DMS 273 treated with DMSO at 0.1 percent for 48 hours (cell line): ENCODE data around the gene CORO1C.
A peak's percentile ranks its signal among the peaks of the same experiment; 100 is the strongest.
"Not testable (repeated sequence)": the region's sequence is repeated elsewhere in the genome, so short reads cannot be mapped to it uniquely, and the experiment has no call there.

Source experiments
- DNase-seq: peaks from one replicate; lab custom pipeline; 2025; lab: John Stamatoyannopoulos, UW

Gene CORO1C

DNA sequence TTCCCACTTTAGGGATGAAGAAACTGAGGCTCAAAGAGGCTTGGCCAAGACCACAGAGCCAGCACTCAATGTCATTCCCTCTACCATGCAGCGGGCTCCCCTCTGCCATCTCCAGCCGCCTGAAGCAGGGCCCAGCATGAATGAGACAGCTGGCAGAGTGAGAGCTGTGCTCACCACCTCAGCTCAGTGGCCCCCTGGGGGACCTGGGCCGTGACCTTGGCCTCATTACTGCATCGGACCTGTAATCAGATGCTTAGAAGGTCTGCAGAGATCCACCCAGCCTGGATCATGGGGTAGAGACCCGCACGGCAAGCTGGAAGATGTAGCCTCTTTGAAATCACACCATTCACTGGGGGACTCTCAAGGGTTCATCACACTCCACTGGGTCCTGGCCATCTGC lies 22.7 kb upstream of the CORO1C start:
- DNase-seq = no peak

- no peak for DNase-seq
Observed at GRCh38 chr12:108752387-108752786, 21.1 kb upstream of the CORO1C start.

DNA sequence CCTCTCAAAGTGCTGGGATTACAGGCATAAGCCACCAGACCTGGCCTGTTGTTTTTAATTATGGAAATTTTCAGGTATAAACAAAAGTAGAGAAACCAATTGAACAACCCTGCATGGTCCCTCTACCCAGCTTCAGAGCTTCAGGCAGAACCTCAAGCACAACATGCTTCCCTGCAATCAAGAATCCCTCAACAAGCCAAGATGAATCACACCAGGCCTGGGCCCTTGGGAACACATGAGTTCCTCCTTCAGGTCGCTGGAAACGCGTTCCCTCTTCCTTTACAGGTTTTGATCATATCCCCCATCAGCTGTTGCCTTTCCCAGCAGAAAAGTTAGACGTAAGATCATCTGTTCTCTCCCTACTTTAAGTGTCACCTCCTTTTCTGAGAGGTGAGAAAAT lies 20.5 kb upstream of the CORO1C start:
- DNase-seq = no peak

DNA sequence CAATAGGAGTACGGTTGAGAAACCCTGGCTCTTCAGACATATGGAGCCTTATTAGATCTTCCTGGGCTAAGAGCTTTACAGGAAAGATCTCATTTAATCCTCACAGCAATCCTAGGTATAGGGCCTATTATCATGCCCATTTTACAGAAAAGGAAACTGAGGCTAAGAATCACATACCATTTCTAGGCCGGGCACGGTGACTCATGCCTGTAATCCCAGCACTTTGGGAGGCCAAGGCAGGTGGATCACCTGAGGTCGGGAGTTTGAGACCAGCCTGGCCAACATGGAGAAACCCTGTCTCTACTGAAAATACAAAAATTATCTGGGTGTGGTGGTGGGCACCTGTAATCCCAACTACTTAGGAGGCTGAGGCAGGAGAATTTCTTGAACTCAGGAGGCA lies 19.7 kb upstream of the CORO1C start:
- DNase-seq = not testable (repeated sequence)

- DNase-seq = no peak
Observed at GRCh38 chr12:108750526-108750925, 19.2 kb upstream of the CORO1C start.

DNA sequence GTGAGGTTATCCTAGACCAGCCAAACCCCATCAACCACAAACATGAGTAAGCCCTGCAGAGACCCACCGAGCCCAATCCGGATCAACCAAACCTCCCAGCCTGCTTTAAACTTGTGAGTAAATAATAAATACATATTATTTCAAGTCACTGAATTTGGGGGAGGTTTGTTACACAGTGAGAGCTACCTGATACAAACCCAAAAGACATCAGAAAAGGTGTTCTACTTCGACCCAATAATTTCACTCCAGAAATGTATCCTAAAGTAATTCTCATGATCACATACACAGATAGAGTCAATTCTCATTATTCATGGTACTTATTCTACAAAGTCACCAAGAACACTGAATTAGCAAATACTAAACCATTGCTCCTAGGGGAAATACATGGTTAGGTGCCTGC lies 16.2 kb upstream of the CORO1C start:
- DNase-seq = no peak

DNA sequence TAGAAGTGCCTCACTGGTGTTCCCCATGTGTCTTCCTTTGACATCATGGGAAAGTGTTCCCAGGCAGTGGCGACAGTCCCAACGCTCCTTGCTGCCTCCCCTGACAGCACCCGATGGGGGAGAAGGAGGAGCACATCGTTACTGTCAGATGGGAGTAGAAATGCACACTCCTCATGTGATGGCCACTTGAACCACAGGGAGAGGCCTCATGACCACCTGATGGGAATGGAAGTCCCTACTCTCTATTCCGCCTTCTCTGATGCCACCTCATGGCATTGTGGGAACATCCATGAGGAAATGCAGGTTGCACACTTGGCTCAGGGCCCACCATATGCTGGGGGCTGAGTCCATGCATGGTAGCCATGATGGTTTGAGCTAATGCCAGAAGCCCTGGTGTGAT lies 14.3 kb upstream of the CORO1C start:
- DNase-seq = no peak

DNA sequence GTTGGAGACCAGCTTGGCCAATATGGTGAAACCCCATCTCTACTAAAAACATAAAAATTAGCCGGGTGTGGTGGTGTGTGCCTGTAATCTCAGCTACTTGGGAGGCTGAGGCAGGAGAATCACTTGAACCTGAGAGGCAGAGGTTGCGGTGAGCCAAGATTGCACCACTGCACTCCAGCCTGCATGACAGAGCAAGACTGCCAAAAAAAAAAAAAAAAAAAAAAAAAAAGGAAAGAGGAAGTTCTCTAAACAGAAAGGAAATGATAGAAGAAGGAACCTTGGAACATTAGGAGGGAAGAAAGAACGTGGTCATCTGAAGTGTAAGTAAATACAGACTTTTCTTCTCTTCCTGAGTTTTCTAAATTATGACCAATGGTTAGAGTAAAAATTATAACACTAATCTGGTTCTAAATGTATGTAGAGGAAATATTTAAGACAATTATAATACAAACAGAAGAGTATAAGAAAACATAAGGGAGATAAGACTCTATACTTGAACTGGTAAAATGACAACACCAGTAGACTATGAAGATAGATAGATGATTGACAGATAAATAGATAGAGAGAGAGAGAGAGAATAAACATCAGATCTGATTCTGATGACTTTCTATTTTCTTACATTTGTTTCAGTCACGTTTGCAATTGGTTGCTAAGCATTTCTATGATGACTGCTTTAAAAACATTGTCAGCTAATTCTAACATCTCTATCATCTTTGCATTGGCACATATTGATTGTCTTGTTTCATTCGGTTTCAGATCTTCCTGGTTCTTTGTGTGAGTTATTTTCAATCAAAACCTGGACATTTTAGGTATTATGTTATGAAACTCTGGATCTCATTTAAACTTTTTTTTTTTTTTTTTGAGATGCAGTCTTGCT lies 12.9 kb upstream of the CORO1C start:
- no peak for DNase-seq

DNA sequence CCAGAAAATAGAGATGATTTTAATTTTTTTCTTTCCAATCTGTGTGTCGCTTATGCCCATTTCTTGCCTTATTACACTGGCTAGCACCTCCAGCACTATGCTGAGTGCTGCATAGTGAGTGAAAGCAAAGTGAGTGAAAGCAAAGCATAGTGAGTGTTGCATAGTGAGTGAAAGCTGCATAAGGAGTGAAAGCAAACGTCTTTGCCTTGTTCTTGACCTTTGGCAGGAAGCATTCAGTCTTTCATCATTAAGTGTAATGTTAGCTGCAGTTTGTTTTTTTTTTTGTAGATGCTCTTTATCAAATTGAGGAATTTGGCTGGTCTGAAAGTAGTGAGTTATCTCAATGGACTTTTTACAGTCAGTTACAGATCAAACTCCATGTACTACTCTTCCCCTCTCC lies 6.9 kb upstream of the CORO1C start:
- DNase-seq = no peak

- DNase-seq = no peak
Observed at GRCh38 chr12:108735855-108736254, 4.5 kb upstream of the CORO1C start.

DNA sequence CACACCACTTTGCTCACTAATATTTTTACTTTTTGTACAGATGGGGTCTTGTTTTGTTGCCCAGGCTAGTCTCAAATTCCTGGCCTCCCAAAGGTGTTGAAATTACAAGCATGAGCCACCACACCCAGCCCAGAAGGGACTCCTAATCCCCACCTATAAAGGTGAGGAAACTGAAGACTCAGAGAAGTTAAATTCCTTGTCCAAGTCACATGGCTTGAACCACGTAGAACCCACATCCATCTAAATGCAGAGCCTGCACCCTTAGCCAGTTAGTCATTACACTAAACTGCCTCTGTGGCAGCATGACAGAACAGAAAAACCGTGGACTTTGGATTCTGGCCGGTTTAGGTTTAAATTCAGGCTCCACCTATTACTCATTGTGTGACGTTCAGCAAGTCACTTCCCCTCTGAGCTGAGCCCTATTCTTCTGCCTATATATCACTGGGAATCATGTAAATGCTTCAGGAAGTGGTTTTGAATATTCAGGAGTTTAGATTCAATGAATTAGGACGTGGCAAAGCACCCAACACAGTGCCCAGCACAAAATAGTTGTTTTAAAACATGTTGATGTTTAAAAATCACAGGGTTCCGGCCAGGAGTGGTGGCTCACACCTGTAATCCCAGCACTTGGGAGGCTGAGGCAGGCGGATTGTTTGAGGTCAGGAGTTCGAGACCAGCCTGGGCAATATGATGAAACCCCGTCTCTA lies 3.0 kb upstream of the CORO1C start:
- DNase-seq = no peak

DNA sequence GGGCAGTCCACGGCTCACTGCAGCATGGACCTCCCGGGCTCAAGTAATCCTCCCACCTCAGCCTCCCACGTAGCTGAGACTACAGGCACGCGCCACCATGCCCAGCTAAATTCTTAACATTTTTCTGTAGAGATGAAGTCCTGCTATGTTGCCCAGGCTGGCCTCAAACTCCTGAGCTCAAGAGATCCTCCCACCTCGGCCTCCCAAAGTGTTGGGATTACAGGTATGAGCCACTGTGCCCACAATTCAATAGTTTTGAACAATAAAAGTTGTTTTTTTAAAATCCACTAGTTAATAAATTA lies 1.9 kb upstream of the CORO1C start:
- DNase-seq = not testable (repeated sequence)

DNA sequence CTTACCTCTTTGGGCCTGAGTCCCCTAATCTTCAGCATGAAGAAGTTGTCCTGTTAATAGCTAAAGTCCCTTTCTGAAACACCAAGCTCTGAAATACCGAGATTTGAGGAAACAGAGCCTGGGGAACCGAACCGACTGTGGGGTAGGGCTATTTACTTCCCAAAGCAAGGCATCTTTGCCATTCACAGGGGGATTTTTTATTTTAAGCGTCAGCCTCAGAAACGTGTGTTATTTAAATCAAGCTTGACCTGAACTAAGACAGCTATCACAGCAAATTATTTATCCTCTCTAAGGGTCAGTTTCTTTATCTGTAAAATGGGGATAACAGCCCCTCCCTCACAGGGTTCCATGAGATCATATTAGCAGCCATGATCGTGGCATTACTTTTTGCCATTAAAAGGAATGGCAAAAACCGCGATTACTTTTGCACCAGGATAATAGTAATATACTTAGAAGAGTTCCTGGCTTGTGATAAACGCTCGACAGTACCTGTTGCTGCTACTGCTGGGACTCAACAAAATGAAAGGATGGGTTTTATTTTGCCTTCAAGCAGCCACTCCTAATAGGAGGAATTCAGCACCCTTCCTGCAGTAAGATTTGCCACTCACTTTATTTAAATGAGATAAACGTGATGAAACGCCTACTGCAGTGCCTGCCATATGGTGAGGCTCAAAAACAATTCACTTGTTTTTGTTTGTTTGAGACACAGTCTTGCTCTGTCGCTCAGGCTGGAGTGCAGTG lies 1.3 kb upstream of the CORO1C start:
- DNase-seq = no peak

DNA sequence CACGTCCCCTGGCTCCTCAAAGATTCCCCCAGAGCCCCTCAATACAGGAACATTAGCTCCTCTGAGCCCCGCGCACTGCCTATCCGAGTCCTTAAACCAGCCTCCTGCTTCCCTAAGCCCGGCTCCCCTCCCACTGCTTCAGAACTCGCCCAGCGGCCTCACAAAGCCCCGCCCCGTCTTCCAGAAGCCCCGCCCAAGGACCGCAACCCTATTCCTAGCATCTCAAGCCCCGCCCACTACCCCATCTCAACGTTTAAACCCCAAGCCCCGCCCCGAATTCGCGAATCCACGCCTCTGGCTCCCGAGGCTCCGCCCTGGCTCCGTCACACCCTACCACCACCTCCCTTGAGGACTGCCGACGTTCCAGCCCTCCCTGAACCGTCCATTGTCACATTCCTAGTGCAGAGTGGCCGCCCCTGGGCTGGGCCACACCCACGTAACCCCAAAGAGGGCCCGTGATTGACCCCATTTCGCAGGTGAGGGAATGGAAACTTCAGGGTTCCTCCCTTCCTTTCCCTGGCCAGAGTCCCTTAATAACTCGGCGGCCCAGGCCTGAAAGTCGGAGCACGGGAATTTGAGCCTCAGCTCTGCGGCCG lies 646 bp upstream of the CORO1C start:
- peak; percentile 75 for DNase-seq

GRCh38 chr12:108730365-108731104 lies 783 bp downstream of the CORO1C start:
- DNase-seq = peak; percentile 48

DNA sequence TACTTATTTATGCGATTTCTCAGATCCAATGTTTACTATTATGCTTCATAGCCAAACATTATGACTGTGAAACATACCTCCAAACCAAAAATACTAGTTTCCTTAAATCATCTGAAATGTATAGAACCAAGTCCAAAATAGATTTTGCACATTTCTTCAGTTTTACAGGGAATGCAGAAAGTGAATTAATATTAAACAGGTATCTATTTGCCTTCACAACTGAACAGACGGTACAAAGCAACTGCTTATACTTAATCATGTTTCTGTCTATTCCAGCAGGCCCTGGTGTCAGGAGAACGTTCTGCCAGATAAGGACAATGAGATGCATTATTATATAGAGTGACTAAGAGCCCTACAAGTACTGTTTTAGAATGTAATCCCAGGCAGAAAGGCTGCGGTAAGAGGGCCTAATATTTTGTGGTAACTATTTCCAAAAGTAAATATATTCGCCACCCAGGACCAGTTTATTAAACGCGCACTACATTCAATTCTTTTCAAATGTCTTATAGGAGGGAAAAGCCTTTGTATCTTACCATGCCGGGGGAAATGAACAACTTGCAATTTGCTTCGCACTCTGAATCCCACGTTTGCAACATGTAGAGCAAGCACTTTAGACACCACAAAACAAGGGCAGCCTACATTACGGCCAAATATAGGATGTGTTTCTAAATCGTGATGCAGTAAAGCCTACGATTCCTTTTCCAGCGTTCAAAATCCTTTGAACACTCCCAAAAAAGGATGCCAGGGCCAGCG lies 1.5 kb downstream of the CORO1C start:
- DNase-seq = peak; percentile 32

GRCh38 chr12:108728820-108729611 lies 2.3 kb downstream of the CORO1C start:
- DNase-seq = no peak

DNA sequence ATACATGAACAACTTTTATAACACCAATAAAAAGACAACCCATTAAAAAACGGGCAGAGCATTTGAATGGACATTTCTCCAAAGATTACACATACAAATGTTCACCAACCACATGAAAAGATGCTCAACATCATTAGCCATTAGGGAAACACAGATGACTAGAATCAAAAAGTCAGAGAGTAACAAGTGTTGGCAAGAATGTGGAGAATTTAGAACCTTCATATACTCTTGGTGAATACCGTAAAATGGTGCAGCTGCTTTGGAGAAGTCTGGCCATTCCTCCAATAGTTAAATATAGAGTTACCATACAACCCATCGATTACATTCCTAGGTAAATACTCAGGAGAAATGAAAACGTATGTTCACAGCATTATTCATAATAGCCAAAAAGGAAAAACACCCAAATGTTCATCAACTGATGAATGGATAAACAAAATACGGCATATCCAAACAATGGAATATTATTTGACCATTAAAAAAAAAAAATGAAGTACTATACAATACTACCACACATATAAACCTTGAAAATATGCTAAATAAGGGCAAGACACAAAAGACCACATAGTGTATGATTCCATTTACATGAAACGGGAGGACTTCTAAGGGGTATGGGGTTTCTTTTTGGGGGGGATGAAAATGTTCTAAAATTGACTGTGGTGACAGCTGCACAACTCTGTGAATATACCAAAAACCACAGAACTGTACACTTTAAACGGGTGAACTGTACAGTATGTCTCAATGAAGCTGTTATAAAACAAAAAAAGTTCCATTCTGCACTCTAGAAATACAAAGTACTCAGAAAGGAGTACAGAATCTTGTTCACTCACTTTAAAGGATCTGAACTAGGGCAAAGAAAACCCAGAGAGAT lies 3.2 kb downstream of the CORO1C start:
- no peak for DNase-seq

DNA sequence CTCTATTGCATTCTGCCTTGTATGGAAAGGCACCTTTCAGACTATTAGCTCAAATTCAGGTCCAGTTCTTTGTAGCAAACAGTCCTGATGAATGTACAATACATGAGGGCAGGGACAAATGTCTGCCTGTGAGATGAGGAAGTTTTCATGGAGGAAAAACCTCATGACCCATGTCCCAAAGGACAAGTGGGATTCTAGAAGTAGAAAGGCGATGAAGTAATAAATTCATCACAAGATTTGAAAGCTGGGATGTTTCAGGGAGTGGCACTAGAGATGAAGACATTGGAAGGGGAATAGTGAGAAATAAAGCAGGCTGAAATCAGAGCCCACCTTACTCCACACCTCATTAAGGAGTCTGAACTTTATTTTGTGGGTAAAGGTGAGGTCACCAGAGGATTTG lies 4.2 kb downstream of the CORO1C start:
- no peak for DNase-seq

DNA sequence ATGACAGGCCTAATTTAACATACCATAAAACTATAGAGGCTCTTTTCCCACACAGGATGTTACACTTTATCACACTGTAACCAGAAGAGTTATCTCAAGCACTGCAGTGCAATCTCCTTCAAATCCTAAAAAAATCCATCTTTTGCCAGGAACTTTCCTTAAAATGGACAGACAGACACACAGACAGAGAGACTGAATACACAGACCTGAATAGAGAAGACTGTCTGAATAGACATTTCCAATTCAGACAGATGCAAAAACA lies 6.5 kb downstream of the CORO1C start:
- no peak for DNase-seq
